ENCODE measurements around the gene OR51G1. TPM values are rescaled to one million over a fixed set of nuclear protein-coding genes. Genes with fewer than 3 reads are reported as not detected.

OR51G1 gene
- total RNA-seq, 1 donor from 2014 or later, result not detected

DNA sequence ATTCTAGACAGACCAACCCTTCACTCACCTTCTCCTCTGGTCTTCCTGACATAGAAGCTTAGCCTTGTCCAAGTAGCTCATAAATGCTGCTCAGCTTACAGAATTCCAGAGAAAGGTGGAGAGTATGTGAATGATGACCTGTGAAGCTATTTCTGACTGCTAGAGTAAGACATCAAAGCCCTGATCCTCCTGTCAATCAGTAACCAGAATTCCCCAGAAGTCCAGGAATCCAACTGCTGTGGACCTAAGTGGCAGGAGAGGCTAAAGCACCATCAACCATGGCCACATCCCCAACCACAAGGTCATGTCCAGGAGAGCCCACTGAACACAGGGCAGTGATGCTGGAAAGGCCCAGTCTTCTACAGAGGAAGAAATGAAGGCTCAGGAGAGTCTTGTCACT is 7.6 kb downstream of the OR51G1 start:
- no peak overlapping the region for H3K27ac Mint-ChIP-seq

DNA sequence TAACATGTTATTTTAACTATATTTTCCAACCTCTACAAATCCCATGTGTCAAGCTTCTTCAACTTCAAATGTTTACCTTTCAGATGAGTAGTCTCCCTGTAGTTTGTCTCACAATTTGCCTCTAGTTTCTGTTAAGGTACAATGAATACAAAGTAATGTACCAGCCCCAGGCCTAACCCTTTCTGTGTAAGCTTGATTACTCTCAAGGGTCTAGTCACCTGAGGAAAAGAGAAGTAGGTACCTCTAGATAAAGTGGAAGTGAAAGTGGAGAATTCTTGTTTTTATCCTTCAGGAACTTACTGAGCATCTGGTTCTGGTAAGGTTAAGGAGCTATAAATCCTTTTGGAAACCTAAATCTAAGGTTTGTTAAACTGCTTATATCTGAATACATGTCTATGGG is 20.7 kb downstream of the OR51G1 start, which contains the start of gene OR51A7:
Gene OR51A7, plus strand, starts transcription at position 300 of the 400 bp plus-strand sequence. CDS start 3,587 bp downstream, outside the sequence.
- Mint-ChIP-seq H3K27ac (no peak within 1 kb of the TSS), H3K4me3 (no peak within 1 kb of the TSS), H3K4me1 (no peaks in the 10 kb centered on the region), H3K27me3 (ENCODE audit: low read depth) (no peaks in the 10 kb centered on the region), H3K9me3 (peaks cover 8% of the 10 kb centered on the region), H3K36me3 (no peaks in the 10 kb centered on the region)
- TF ChIP-seq, protein P1, sequence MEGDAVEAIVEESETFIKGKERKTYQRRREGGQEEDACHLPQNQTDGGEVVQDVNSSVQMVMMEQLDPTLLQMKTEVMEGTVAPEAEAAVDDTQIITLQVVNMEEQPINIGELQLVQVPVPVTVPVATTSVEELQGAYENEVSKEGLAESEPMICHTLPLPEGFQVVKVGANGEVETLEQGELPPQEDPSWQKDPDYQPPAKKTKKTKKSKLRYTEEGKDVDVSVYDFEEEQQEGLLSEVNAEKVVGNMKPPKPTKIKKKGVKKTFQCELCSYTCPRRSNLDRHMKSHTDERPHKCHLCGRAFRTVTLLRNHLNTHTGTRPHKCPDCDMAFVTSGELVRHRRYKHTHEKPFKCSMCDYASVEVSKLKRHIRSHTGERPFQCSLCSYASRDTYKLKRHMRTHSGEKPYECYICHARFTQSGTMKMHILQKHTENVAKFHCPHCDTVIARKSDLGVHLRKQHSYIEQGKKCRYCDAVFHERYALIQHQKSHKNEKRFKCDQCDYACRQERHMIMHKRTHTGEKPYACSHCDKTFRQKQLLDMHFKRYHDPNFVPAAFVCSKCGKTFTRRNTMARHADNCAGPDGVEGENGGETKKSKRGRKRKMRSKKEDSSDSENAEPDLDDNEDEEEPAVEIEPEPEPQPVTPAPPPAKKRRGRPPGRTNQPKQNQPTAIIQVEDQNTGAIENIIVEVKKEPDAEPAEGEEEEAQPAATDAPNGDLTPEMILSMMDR (IDR thresholded peaks at IDR 0.05; ENCODE audit: unreplicated experiment), result no peak
- no peak for DNase-seq (ENCODE audit: low spot score in 2 of 2, unreplicated experiment in 2 of 2)

More for the DNA sequence above, 7.6 kb downstream of the OR51G1 start:
- no peak for DNase-seq (ENCODE audit: low spot score in 2 of 2, unreplicated experiment in 2 of 2)
- TF ChIP-seq, protein P1 (IDR thresholded peaks at IDR 0.05; ENCODE audit: unreplicated experiment), result no peak
- H3K4me1 Mint-ChIP-seq, result no peaks in the 10 kb centered on the region
- no peak overlapping the region for H3K4me3 Mint-ChIP-seq
- no peaks in the 10 kb centered on the region for H3K9me3 Mint-ChIP-seq
- H3K36me3 Mint-ChIP-seq, result no peaks in the 10 kb centered on the region
- peaks cover 12% of the 10 kb centered on the region for H3K27me3 Mint-ChIP-seq (ENCODE audit: low read depth)

DNA sequence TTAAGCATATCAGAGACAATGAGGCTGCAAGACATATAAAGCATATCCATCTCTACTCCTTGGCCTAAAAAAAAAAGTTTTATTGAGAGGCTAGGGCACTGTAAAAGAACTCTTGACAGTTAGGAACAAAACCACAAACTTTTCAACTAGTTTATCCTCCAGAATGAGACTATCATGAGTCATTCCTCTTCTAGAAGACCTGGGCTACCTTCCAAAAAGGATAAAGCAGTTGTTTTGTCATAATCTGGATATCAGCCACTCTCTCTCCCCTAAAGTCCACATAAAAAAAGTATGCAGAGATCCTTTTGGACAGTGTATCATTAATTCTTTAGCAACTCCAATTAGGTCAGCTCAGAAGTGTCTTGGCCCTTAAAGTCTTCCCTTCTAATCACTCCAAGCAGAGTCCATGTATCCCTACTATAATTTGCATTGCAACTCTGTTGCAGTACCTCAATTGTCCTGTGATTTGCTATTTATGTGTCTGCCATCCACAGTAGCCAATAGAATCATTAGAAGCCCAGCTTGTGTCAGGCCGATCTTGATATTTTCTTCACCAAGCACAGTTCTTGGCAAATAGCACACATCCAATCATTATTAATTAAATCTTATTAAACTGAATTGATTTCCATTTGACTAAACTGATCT is 32.0 kb downstream of the OR51G1 start:
- TF ChIP-seq, protein P1 (IDR thresholded peaks at IDR 0.05; ENCODE audit: unreplicated experiment), result peak; percentile 21
- H3K9me3 Mint-ChIP-seq, result no peaks in the 10 kb centered on the region
- DNase-seq (ENCODE audit: low spot score in 2 of 2, unreplicated experiment in 2 of 2), result no peak
- no peak overlapping the region for H3K4me3 Mint-ChIP-seq
- no peak overlapping the region for H3K27ac Mint-ChIP-seq
- H3K36me3 Mint-ChIP-seq, result no peaks in the 10 kb centered on the region
- peaks cover 4% of the 10 kb centered on the region for H3K27me3 Mint-ChIP-seq (ENCODE audit: low read depth)
- H3K4me1 Mint-ChIP-seq, result no peaks in the 10 kb centered on the region

DNA sequence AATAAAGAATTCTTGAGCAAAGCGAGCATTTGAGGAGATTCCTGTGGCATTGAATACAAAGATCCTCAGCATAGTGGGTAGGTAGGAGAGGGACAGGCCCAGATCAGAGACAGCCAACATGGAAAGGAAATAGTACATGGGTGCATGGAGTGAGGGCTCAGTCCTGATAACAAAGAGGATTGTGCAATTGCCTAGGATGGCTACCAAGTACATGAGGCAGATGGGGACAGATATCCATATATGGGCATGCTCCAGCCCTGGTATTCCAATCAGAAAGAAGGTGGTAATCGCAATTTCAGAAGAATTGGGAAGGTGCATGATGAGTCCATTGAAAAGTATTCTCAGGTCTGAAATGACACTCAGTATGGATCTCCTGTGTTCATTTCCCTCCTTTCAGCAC is 33.9 kb downstream of the OR51G1 start:
- Mint-ChIP-seq H3K36me3 (no peaks in the 10 kb centered on the region), H3K27ac (no peak overlapping the region), H3K4me1 (no peaks in the 10 kb centered on the region), H3K9me3 (no peaks in the 10 kb centered on the region), H3K4me3 (no peak overlapping the region), H3K27me3 (ENCODE audit: low read depth) (no peaks in the 10 kb centered on the region)
- DNase-seq (ENCODE audit: low spot score in 2 of 2, unreplicated experiment in 2 of 2), result no peak
- TF ChIP-seq, protein P1 (IDR thresholded peaks at IDR 0.05; ENCODE audit: unreplicated experiment), result no peak

DNA sequence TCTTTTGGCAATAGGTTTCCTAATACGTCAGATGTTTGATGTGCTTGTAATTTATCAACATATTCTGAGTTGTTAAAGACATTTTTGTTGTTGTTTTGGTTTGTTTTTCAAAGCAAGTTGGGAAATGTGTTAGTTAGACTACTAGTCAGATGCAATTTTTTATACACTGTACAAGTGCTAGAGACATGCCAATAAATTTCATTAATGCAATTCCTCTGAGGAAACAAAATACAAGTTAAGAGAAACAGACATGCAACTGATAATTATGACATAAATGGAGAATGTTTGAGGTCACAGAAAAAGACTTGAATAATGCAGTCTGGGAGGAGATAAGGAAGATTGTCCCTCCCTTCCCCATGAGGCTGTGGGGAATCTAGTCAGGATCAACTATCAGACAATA is 36.5 kb downstream of the OR51G1 start:
- TF ChIP-seq, protein P1 (IDR thresholded peaks at IDR 0.05; ENCODE audit: unreplicated experiment), result no peak
- DNase-seq (ENCODE audit: low spot score in 2 of 2, unreplicated experiment in 2 of 2), result no peak
- Mint-ChIP-seq H3K4me1 (no peaks in the 10 kb centered on the region), H3K36me3 (no peaks in the 10 kb centered on the region), H3K9me3 (no peaks in the 10 kb centered on the region), H3K4me3 (no peak overlapping the region), H3K27ac (no peak overlapping the region), H3K27me3 (ENCODE audit: low read depth) (peaks cover 3% of the 10 kb centered on the region)
